Measurements from ENCODE around the gene SCTR.

SCTR gene

DNA sequence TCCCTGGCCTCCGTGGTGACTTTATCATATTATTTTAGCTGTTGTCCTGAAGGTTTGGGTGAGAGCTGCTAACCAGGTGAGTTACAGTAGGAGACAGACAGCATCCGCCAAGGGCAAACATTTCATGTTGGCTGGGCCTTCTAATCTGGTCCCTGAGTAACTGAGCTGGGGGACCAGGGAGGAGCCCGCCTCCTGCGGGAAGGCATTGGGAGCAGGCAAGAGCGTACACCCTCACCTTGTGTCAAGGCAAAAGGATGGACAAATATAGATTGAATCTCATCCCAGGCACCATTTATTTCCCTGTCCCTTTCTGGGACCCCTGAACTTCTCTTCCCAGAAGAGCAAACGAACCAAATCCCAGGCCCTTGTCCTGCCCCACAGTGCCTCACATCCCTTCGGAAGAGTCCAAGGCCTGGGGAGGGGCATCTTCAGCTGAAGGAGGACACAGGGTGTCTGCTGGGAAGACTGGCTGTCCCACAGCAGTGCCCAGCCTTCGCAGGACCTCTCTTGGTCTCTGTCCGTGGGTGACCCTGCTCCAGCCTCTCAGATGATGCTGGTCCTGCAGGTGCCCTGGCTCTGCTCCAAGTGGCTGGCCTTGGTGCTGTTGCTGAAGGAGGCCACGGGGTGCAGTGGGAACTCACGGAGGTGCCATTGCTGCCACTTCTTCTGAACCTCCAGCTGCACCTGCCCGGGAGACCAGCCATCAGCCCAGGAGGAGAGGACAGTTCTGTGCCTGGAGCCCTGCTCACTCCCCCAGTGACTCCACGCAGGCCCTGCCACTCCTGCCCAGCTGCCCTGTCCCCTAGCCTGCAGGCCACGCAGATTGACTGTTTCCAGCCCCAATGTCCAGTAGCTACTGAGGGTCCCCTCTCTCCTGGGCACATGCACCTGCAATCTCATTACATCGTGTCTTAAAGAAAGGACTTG is 84.4 kb downstream of the SCTR start:
- DNase-seq (ENCODE audit: low read depth in 1 of 2, low spot score in 1 of 2) = no peak
- Histone ChIP-seq H3K27me3 (ENCODE audit: insufficient read depth, poor library complexity, severe bottlenecking) (no peaks in the 10 kb centered on the region), H3K27ac (replicated peaks) (no peak overlapping the region), H3K4me3 (replicated peaks; ENCODE audit: insufficient read depth, low read length) (no peak overlapping the region)
- TF ChIP-seq, protein P1, sequence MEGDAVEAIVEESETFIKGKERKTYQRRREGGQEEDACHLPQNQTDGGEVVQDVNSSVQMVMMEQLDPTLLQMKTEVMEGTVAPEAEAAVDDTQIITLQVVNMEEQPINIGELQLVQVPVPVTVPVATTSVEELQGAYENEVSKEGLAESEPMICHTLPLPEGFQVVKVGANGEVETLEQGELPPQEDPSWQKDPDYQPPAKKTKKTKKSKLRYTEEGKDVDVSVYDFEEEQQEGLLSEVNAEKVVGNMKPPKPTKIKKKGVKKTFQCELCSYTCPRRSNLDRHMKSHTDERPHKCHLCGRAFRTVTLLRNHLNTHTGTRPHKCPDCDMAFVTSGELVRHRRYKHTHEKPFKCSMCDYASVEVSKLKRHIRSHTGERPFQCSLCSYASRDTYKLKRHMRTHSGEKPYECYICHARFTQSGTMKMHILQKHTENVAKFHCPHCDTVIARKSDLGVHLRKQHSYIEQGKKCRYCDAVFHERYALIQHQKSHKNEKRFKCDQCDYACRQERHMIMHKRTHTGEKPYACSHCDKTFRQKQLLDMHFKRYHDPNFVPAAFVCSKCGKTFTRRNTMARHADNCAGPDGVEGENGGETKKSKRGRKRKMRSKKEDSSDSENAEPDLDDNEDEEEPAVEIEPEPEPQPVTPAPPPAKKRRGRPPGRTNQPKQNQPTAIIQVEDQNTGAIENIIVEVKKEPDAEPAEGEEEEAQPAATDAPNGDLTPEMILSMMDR (IDR thresholded peaks at IDR 0.05; ENCODE audit: insufficient read depth, low read length) = no peak
- TF ChIP-seq GABPA (IDR thresholded peaks at IDR 0.05; ENCODE audit: low read depth) (no peak), REST (IDR thresholded peaks at IDR 0.05; ENCODE audit: insufficient replicate concordance, low read depth) (no peak), POLR2AphosphoS5 (IDR thresholded peaks at IDR 0.05; ENCODE audit: low read depth) (no peak), SPI1 (IDR thresholded peaks at IDR 0.05; ENCODE audit: borderline replicate concordance, low read depth) (no peak)

DNA sequence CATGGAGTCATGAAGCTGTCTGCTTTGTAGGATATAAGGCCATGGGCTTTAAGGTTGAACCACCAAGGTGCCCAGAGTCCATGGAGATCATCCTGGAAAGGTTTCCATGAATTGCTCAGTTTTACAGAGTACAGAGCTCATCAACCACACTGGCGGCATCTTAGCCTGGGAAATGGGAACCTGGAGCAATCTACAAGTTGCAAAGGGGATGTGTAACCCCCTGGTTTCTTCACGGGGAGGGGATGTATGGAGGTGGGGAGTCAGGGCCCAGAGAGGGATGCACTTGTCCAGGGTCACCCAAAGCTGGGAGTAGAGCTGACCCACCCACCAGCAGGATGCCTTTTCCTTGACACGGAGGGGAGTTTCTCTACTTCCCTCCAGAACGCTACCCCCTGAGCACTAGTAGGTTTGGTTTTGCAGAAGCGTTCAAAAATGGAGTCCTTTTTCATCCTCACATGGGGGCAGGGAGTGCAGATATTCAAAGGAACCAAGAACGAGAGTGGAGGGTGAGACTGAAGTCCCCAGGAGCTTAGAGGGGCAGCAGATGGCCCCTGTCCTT is 85.5 kb downstream of the SCTR start:
- DNase-seq (ENCODE audit: low read depth in 1 of 2, low spot score in 1 of 2) = no peak
- no peak overlapping the region for H3K4me3 ChIP-seq (replicated peaks; ENCODE audit: insufficient read depth, low read length)
- TF ChIP-seq POLR2AphosphoS5 (IDR thresholded peaks at IDR 0.05; ENCODE audit: low read depth) (no peak), SPI1 (IDR thresholded peaks at IDR 0.05; ENCODE audit: borderline replicate concordance, low read depth) (no peak), GABPA (IDR thresholded peaks at IDR 0.05; ENCODE audit: low read depth) (no peak), REST (IDR thresholded peaks at IDR 0.05; ENCODE audit: insufficient replicate concordance, low read depth) (no peak)
- TF ChIP-seq, protein P1 (IDR thresholded peaks at IDR 0.05; ENCODE audit: insufficient read depth, low read length) = no peak
- no peaks in the 10 kb centered on the region for H3K27me3 ChIP-seq (ENCODE audit: insufficient read depth, poor library complexity, severe bottlenecking)
- no peak overlapping the region for H3K27ac ChIP-seq (replicated peaks)

DNA sequence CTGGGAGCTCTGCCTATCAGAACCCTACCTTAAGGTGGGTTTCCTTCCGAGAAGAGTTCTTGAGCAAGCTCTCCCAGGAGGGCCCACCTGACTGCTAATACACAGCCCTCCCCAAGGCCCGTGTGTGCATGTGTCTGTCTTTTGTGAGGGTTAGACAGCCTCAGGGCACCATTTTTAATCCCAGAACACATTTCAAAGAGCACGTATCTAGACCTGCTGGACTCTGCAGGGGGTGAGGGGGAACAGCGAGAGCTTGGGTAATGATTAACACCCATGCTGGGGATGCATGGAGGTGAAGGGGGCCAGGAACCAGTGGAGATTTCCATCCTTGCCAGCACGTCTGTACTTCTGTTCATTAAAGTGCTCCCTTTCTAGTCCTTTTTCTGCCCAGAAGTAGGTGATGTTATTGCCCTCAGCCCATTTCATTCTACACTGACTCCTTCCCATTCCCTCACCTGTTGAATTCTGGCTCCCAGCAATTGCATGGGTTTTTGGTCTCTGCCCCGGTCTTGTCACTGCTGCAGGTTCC is 86.1 kb downstream of the SCTR start:
- TF ChIP-seq REST (IDR thresholded peaks at IDR 0.05; ENCODE audit: insufficient replicate concordance, low read depth) (no peak), POLR2AphosphoS5 (IDR thresholded peaks at IDR 0.05; ENCODE audit: low read depth) (no peak), GABPA (IDR thresholded peaks at IDR 0.05; ENCODE audit: low read depth) (no peak), SPI1 (IDR thresholded peaks at IDR 0.05; ENCODE audit: borderline replicate concordance, low read depth) (no peak)
- TF ChIP-seq, protein P1 (IDR thresholded peaks at IDR 0.05; ENCODE audit: insufficient read depth, low read length) = no peak

More for the DNA sequence above, 86.1 kb downstream of the SCTR start:
- Histone ChIP-seq H3K4me3 (replicated peaks; ENCODE audit: insufficient read depth, low read length) (no peak overlapping the region), H3K27me3 (ENCODE audit: insufficient read depth, poor library complexity, severe bottlenecking) (peaks cover under 1% of the 10 kb centered on the region), H3K27ac (replicated peaks) (no peak overlapping the region)
- no peak for DNase-seq (ENCODE audit: low read depth in 1 of 2, low spot score in 1 of 2)
